GM18526 (cell line): ENCODE measurements around the gene MTG2.

Experiments used
- POLR2A ChIP-seq: IDR thresholded peaks from 3 replicates; pipeline ENCODE4 v1.6.1; 2011; ENCODE audit not compliant: insufficient read length; ENCODE audit errors: extremely low read depth

The MTG2 gene, protein sequence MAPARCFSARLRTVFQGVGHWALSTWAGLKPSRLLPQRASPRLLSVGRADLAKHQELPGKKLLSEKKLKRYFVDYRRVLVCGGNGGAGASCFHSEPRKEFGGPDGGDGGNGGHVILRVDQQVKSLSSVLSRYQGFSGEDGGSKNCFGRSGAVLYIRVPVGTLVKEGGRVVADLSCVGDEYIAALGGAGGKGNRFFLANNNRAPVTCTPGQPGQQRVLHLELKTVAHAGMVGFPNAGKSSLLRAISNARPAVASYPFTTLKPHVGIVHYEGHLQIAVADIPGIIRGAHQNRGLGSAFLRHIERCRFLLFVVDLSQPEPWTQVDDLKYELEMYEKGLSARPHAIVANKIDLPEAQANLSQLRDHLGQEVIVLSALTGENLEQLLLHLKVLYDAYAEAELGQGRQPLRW

DNA sequence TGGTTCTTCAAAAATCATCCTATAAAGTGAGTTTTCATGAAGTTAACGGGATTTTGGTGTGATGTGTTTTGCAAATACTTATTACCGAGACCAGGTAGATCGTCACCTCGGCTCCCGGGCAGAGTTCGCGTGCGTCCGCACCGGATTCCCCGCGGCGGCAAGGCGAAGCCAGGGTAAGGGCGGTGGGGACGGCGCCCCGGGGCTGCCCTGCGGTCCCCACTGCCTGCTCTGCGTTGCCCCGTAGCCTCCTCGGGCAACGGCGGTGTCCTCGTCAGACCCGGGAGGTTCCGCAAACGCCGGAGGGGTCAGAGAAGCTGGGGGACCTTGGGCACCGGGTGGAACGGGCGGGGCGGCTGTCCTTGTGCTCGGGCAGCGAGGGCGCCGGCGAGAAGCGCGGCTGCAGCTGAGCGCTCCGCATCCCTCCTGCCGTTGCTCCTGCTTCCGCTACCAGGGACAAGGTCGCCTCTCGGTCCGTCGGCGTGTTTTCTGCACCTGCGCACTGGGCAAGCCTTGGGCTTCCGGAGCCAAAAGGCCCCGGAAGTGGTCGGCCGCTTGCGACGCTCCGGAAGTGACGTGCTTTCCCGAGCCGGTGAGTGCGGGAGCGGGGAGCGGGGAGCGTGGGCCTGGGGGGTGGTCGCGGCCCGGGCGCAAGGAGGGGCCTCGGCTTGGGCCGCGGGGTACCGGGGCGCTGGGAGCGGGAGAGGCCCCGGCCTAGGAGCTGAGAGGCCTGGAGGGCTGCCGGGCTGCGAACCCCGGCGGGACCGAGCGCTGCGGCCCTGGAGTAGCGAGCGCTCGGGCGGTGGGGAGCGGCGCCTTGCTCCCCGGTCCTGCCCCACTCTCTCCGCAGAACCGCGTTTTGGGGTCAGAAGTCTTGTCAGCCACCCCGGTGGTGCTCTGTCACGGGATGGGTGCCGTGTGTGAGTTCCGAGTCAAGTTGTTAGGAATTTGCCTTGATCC, at the start of gene MTG2:
Gene MTG2 (plus strand): TSS at position 560 of the 957 bp plus-strand sequence. CDS start 10,393 bp downstream, outside the sequence.
- peak; percentile 99 for TF ChIP-seq POLR2A

DNA sequence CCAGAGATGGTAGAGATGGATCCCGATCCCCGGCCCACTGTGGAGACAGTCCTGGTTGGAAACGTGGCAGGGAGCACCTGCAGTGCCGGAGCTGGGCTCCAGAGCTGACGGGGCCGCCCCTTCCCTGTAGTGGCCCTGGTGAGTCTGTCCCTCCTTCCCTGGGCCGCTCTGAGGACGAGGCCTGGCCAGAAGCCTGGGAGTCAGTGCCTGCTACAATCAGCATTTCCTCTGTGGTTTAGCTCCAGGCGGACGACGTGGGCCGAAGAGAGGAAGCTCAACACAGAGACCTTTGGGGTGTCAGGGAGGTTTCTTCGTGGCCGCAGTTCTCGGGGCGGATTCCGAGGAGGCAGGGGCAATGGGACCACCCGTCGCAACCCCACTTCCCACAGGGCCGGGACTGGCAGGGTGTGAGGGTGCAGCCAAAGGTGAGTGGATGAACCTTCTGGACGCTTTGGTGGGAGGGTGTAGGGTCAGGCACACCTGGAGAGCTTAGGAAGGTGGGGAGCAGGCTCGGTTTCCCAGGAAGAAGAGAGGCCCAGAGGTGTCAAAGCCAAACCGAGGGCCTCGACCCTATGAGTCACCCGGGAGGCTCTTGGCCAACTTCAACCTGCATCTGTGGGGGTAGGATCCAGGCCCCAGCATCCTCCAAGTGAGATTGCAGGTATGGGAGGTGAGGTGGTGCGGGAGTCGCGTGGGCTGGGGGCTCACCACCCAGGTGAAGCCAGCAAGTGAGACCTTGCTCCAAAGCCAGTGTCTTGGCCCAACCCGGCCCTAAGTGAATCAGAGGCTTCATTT, 49.6 kb upstream of the MTG2 start:
- TF ChIP-seq POLR2A, result no peak

DNA sequence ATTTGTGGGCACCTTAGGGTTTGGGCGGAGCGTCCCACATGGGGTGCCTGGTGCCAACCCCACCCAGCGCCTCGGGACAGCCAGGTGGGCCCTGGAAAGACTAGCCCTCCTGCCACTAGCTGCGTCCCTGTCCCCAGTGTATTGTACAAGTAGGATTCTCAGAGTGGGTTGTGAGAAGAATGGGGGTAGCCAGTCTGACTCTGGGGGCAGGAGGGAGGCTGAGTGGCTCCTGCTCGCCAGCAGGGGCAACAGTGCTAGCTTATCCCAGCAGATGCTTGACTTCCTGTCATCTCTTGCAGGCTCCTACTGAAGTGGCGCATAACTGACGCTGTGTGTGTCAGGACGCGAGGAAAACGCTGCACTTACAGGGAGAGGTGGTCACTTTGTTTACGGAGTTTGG, 49.0 kb upstream of the MTG2 start:
- TF ChIP-seq POLR2A, result no peak

DNA sequence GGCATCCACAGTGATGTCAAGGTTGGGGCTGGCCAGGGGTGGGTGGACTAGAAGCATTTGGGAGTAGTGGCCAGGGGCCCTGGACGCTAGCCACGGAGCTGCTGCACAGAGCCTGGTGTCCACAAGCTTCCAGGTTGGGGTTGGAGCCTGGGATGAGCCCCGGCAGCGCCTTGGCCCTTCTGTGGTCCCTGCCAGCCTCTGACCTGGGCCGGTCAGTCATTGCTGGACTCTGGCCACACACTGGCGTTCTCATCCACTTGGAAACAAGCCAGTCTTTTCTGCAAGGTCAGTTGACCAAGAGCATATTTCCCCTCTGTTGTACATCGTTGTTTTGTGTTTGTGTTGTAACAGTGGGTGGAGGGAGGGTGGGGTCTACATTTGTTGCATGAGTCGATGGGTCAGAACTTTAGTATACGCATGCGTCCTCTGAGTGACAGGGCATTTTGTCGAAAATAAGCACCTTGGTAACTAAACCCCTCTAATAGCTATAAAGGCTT, 48.0 kb upstream of the MTG2 start:
- TF ChIP-seq POLR2A, result no peak

DNA sequence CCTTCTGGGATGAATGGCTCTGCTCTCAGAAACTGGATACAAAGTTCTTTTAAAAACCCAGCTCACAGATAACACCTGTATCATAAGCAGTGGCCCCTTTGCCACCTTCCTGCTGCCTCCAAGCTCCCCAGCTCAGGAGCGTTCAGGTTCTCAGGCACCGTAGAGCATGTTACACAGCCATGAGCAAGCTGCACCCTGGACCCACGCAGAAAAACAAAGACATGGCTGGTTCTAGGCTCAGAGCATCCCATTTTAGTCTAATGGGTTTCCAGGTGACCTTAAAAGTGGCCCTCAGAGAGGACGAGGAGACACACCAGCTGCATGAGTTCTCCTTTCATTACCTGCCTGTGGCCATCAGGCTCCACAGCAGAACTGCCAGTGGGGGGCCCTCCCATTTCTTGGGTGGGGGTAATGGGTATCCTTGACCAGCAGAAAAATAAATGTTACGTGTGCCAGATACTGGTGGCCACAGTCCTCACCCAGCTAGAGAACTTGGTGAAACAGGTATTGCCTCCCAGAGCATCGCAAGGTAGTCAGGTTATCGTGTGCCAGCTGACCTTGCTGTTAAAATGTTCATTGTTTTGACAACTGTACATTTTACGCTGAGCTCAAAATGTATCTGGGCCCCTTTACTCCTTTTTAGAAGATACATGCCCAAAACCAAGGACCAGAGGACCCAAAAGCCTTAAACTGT, 47.1 kb upstream of the MTG2 start:
- TF ChIP-seq POLR2A, result no peak

DNA sequence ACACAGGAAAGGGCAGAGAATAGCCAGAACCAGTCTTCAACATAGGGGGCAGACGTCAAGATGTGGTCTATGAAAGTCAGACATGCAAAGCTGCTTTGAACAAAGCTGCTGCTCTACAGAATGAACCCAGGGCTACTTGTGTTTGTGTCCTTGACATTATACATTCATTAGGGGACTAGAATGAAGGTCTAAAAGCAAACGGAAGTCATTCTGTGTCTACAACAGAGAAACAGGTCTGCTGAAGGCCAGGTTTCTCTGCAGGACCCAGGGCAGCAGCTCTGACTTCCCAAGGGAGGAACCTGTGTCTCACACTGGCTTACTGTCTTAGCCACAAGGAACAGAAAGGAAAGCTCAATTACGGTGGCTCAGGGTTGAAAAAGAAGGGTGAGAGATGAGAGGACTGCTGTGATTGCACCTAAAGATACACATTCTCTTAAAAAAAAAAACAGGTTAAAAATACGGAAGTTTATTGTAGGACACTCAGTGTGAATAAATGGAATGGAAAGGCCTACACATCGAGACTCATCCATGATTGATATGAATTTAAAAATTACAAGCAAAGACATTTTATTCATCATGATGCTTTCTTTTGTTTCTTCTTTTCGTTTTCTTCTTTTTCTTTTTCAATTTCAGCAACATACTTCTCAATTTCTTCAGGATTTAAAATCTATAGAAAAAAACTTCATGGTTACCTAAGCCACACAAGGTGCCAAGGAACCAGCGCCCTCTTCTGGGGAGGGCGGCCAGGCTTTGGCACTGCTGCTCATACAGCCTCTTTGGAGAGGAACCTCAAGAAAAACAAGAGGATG, 46.3 kb upstream of the MTG2 start:
- no peak for TF ChIP-seq POLR2A

DNA sequence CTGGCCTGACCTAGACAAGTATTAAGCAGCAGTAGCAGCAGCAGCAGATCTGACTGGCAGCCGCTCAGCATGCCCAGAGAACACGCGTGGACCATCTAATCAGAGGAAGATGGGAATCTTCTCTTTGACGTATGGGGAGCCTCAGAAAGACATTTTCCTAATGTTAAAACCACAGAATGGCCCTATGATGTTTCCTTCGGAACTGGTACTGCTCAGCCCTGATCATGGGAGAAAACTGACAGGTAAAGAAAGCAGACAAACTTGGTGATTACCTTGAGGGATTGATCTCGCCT, 45.8 kb upstream of the MTG2 start:
- no peak for TF ChIP-seq POLR2A

DNA sequence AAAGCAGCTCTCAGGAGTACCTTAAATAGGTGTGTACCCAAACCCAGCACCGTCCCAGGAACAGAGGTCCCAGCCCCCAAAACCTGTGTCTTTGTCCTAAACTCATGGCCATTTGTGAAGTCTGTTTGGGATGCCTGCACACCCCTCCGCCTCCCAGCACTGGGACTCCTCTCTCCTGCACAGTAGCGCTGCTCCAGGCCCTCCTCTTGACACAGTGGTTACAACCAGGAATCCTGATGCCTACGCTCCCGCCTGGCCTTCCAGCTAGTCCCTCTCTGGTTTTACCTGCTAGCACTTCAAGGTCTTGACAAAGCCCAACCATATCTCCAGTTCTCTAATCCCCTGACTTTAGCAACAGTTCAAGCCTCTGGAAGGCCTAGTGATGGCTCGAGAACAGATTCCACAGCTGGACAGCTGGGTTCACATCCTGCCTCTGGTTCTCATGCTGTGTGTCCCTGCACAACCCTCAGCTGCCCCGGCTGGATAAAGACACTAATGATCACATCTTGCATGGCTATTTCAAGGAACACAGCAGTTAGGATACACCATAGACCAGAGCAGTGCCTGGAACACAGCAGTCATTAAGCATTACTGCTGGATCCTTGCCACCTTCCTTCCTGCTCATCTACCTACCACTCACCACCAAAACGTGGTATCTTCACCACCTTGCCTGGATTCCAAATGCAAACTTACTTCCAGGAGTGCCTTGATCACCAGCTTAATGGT, 45.2 kb upstream of the MTG2 start:
- TF ChIP-seq POLR2A, result no peak

DNA sequence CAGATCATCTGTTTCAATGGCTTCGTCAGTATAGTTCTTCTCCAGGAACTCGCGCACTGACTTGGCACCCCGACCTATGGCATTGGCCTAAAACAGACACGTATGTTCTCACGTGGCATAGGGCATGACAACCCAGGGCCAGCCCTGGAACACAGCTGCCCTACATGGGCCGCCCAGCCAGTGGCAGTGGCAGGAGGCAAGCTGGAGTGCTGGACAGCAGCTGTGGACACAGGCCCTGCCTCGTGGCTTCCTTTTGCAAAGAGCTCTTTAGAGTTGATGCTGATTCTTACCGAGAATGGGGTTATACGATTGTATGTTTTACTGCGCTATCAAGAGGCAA, 44.7 kb upstream of the MTG2 start:
- TF ChIP-seq POLR2A, result no peak

DNA sequence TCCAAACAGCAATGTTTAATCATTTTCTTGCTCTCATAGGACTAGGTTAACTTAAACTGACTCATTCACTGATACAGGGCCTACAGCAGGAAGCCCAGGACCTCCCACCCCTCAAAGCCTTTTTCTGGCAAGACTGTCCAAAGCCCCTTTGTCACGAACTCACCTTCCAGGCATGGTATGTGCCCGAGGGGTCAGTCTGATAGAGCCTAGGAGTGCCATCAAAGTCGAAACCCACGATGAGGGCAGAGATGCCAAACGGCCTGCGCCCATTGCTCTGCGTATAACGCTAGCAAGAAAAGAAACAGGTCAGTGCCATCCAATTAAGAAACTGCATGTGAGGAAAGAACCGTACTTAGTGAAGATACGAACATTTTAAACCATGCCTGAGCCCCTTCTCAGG, 43.9 kb upstream of the MTG2 start:
- no peak for TF ChIP-seq POLR2A

DNA sequence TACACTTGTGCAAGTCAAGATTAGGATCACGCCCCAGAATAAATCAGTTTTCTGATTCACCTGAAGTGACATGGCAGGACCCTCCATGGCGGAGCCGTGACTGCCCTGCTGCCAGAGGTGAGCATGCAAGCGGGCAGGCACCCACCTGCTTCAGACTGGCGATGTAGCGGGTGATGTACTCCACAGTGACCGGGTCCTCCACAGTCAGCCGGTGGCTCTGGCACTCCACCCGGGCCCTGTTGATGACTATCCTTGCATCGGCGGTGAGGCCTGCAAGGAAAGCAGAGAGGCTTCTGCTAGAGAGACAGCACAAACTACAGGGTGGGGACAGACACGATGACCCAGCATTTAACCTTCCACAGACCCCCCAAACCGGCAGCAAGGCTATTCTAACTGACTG, 43.2 kb upstream of the MTG2 start:
- no peak for TF ChIP-seq POLR2A

DNA sequence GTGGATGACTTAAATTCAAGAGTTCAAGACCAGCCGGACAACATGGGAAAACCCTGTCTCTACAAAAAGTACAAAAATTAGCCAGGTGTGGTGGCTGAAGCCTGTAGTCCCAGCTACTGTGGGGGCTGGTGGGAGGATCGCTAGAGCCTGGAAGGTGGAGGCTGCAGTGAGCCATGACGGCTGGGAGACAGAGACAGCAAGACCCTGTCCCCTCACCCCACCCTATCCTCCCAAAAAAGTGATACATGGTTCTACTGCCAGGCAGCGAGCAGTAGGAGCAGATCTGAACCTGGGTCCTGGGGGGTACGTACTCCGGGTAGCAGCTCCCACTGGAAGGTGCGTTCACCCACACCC, 41.8 kb upstream of the MTG2 start:
- no peak for TF ChIP-seq POLR2A
